ENCODE results near the gene JPT1. TPM values are rescaled to one million over a fixed set of nuclear protein-coding genes. Genes with fewer than 3 reads are reported as not detected.
"Not testable (repeated sequence)": the region's sequence is repeated elsewhere in the genome, so short reads cannot be mapped to it uniquely, and the experiment has no call there.

Gene JPT1
- total and polyA plus RNA-seq, 8 donors, result 8.0 to 405 (median 115) TPM

DNA sequence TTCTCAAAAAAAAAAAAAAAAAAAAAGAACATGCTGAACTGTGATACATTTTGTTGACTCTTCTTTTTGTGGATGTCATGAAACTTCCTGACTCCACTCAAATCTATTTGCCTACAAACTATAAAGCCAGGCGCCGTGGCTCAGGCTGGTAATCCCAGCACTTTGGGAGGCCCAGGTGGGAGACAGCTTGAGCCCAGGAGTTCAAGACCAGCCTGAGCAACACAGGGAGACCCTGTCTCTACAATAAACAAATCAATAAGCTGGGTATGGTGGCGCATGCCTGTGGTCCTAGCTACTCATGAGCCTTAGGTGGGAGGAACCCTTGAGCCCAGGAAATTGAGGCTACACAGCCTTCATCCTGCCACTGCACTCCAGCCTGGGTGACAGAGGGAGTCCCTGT is 21.3 kb downstream of the JPT1 start:
- peaks cover 17 to 36% (median 27%) of the 10 kb centered on the region in 4 donors for H3K36me3 ChIP-seq
- no peak for DNase-seq
- no peaks in the 10 kb centered on the region for H3K27me3 ChIP-seq
- no peaks in the 10 kb centered on the region for H3K9me3 ChIP-seq
- H3K4me1 ChIP-seq, result peaks cover 9 to 36% (median 28%) of the 10 kb centered on the region in 4 donors
- TF ChIP-seq EP300 (IDR thresholded peaks at IDR 0.05), result no peak
- TF ChIP-seq POLR2AphosphoS5 (IDR thresholded peaks at IDR 0.05), result no peak
- no peak for TF ChIP-seq POLR2A (IDR thresholded peaks at IDR 0.05)
- TF ChIP-seq, protein P1, sequence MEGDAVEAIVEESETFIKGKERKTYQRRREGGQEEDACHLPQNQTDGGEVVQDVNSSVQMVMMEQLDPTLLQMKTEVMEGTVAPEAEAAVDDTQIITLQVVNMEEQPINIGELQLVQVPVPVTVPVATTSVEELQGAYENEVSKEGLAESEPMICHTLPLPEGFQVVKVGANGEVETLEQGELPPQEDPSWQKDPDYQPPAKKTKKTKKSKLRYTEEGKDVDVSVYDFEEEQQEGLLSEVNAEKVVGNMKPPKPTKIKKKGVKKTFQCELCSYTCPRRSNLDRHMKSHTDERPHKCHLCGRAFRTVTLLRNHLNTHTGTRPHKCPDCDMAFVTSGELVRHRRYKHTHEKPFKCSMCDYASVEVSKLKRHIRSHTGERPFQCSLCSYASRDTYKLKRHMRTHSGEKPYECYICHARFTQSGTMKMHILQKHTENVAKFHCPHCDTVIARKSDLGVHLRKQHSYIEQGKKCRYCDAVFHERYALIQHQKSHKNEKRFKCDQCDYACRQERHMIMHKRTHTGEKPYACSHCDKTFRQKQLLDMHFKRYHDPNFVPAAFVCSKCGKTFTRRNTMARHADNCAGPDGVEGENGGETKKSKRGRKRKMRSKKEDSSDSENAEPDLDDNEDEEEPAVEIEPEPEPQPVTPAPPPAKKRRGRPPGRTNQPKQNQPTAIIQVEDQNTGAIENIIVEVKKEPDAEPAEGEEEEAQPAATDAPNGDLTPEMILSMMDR (IDR thresholded peaks at IDR 0.05), result no peak
- intact Hi-C loops (cut with DNase I; ENCODE audit: low total_unique reads), result no loop called here
- WGBS, 5 donors, result 89 to 98% (median 98%) methylated on average over 3 of the region's 3 CpGs
- no peak overlapping the region for H3K4me3 ChIP-seq
- no peak overlapping the region for H3K27ac ChIP-seq

DNA sequence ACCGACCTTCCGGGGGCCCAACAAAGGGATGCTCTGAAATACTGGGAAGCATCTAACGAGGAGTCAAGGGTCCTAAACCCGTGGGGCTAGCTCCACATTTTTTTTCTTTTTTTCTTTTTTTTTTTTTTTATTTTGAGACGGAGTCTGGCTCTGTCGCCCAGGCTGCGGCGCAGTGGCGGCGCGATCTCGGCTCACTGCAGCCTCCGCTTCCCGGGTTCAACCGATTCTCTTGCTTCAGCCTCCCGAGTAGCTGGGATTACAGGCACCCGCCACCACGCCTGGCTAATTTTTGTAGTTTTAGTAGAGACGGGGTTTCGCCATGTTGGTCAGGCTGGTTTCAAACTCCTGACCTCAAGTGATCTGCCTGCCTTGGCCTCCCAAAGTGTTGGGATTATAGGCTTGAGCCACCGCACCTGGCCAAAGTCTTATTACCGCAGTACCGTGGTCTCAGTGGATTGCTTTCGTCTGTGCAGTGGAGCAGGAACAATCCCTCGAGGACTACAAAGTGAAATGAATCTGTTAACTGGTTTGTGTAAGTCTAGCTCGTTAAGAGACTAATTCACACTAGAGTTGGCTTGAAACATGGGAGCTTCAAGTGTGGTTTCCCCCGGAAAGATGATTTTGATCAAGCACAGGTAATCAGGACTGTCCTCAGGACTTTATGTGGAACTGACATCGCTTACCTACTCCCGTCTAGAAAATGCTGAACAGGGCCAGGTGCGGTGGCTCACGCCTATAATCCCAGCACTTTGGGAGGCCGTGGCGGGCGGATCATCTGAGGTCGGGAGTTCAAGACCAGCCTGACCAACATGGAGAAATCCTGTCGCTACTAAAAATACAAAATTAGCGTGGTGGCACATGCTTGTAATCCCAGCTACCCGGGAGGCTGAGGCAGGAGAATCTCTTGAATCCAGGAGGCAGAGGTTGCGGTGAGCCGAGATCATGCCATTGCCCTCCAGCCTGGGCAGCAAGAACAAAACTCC is 22.0 kb downstream of the JPT1 start:
- intact Hi-C loops (cut with DNase I; ENCODE audit: low total_unique reads); DNase-seq; H3K9me3 ChIP-seq; H3K27me3 ChIP-seq: not testable (repeated sequence)
- Histone ChIP-seq H3K27ac (peak overlapping the region; percentile 90 to 94 (median 90)), H3K4me3 (peak overlapping the region; percentile 70 to 87 (median 76)), H3K4me1 (peaks cover 9 to 37% (median 28%) of the 10 kb centered on the region in 4 donors), H3K36me3 (peaks cover 17 to 36% (median 27%) of the 10 kb centered on the region in 4 donors)
- WGBS, 5 donors, result 78 to 83% (median 82%) methylated on average over 40 of the region's 40 CpGs

DNA sequence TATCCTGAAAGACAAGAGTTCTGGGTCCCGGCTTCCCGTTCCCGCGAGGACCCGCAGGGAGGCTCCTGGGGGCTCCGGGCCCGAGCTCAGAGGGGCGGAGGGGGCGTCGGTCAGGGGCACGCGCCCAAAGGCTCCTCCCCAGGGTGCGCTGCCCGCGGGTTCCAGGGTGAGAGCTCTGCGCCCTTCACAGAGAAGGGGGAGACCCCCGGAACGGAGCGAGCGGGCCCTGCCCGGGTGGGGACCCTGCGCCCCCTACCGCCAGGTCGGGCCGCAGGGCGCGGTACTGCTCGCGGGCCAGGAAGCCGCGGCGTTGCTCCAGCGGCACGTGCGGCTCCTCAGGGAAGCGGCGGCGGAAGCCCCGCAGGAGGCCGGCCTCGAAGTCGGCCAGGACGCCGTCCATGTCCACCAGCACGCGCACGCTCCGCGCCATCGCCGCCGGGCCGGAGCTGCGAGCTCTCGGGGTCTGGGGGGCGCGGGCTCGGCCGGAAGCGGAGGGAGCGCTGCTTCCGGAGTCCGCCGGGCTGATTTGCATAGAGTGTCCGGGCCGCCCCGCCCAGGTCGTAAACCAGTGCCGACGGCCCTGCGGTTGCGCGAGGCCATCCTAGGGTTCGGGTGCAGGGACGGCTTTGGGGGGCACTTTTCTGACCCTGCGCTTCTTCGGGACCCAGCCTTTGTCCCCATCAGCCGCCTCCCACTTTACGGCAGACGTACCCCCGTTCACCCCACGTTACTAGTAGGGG is 22.9 kb downstream of the JPT1 start, which contains the start of gene NT5C:
Gene NT5C (minus strand): TSS at position 465 of the 740 bp plus-strand sequence. CDS start 35 bp downstream, at position 430.
- peaks cover 9 to 37% (median 28%) of the 10 kb centered on the region in 4 donors for H3K4me1 ChIP-seq
- H3K27me3 ChIP-seq, result no peaks in the 10 kb centered on the region
- intact Hi-C loops (cut with DNase I; ENCODE audit: low total_unique reads), result no loop called here
- peaks cover 17 to 36% (median 27%) of the 10 kb centered on the region in 4 donors for H3K36me3 ChIP-seq
- H3K9me3 ChIP-seq, result no peaks in the 10 kb centered on the region
- peak; percentile 82 to 95 for DNase-seq
- H3K4me3 ChIP-seq, result peak within 1 kb of the TSS; percentile 70 to 87 (median 76)
- TF ChIP-seq EP300 (IDR thresholded peaks at IDR 0.05) (no peak), POLR2A (IDR thresholded peaks at IDR 0.05) (peak in 1 of 4 donors; percentile 25), POLR2AphosphoS5 (IDR thresholded peaks at IDR 0.05) (peak in 2 of 3 donors; percentile 61 to 85)
- TF ChIP-seq, protein P1 (IDR thresholded peaks at IDR 0.05), result peak in 5 of 7 experiments; percentile 15 to 68 (median 57)
- H3K27ac ChIP-seq, result peak within 1 kb of the TSS; percentile 90 to 94 (median 90)
- WGBS, 5 donors, result 0 to 1% (median 0%) methylated on average over 38 to 82 of the region's 82 CpGs

DNA sequence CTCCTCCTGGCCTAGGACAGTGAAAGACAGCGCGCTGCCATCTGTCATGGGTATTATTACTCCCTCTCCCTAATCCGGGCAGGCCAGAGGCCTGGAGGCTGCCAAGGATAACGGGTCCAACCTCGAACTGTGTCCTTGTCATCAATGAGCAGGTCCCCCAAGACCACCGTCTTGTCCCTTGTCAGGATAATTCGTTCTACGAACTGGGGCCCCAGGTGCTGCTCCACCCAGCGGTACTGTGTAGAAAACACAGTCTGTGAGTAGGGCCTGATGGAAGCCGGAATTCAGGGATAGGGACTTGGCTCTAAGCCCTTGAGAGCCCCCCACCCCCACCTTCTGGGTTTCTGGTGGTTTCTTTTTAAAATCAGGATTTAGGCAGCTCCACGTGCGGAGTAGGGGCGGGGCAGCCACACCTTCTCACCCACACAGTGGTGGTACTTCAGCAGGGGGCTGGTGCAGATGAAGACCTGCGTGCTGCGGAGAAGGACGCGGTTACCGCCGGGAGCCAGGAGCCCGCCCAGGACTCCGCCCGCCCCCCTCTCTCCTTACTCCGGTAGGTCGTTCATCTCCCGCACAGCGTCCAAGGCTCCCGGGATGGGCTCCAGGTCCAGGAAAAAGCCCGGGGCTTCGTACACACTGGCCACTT is 23.6 kb downstream of the JPT1 start:
- H3K4me1 ChIP-seq, result peaks cover 9 to 37% (median 32%) of the 10 kb centered on the region in 4 donors
- intact Hi-C loops (cut with DNase I; ENCODE audit: low total_unique reads), result no loop called here

More for the DNA sequence above, 23.6 kb downstream of the JPT1 start:
- peak; percentile 47 to 85 for DNase-seq
- TF ChIP-seq, protein P1 (IDR thresholded peaks at IDR 0.05), result peak in 4 of 7 experiments; percentile 25 to 39 (median 28)
- TF ChIP-seq POLR2AphosphoS5 (IDR thresholded peaks at IDR 0.05), result no peak
- Histone ChIP-seq H3K27ac (peak overlapping the region; percentile 90 to 94 (median 90)), H3K27me3 (no peaks in the 10 kb centered on the region), H3K36me3 (peaks cover 17 to 33% (median 26%) of the 10 kb centered on the region in 4 donors), H3K4me3 (peak overlapping the region; percentile 70 to 87 (median 76)), H3K9me3 (no peaks in the 10 kb centered on the region)
- 9 to 19% (median 10%) methylated on average over 22 to 29 of the region's 29 CpGs for WGBS, 5 donors

Measured in stomach (tissue), 9 donors.